ENCODE results near the gene HLA-DQB1. TPM values are rescaled to one million over a fixed set of nuclear protein-coding genes. Genes with fewer than 3 reads are reported as not detected.

The HLA-DQB1 gene
- total RNA-seq, 1 donor from 2014 or later = 1.1 TPM

DNA sequence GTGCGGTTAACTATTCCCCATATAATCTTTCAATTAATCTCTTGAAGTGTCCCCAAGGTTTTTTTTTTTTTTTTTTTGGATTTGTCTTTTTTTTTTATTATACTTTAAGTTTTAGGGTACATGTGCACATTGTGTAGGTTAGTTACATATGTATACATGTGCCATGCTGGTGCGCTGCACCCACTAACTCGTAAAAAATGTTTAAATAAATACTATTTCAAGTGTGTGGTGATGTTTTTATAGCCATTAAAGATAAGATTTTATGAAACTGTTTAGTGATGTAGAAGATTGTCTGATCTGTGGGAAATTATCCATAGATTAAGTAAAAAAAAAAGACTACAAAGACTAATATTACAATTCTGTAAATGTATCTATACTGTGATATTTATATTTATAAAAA is 41.9 kb downstream of the HLA-DQB1 start:
- no peak for ATAC-seq

DNA sequence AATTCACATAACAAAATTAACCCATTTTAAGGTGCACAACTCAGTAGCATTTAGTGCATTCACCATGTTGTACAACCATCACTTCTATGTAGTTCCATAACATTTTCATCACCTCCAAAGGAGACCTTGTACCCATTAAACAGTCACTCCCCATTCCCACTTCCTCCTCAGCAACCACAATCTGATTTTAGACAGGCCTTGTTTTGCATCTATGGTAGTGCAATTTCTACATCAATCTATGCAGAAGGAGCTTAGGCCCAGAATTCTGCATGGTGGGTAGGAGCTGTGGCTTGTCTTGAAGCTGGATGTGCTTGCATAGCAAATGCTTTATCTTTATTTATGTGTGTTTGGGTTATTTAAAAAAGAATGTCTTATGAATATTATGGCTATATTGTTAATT is 42.8 kb downstream of the HLA-DQB1 start:
- ATAC-seq = no peak

DNA sequence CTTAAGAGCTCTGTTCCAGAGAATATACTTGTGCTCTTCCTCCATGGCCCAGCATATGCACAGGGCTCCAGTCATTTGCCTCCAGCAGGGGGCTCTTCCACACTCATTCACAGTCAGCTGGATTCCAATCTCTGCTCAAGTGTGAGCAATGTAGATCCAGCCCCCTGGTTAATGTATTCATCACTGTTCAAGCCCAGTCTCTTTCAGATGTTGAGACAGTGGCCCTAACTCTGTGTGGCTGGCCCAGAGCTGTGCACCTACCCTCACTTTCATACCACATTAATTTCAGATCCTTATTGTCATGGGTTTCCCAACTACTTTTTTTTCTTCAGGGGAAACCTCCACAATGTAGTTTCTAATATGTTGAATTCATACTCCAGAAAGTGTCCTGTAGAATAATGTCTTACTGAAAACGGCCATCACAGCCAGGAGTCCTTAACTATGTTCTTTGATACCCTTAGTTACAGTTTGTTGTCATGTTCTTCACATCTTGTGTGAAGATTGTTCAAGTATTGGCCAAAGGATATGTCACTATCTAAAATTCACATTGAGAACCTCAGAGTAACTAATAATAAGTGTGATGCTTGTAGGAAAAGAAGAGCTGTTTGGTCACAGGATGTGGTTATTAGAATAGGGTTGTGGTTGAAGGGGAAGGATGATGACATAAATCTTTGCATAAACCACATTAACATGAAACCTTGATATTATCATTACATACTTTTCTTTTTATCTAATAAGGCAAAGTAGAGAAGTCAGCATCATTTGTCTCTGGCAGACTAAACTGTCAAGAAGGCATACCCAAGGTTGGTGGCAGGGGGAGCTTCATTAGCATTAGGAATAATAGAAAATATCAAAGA is 43.7 kb downstream of the HLA-DQB1 start:
- ATAC-seq = peak; percentile 77

DNA sequence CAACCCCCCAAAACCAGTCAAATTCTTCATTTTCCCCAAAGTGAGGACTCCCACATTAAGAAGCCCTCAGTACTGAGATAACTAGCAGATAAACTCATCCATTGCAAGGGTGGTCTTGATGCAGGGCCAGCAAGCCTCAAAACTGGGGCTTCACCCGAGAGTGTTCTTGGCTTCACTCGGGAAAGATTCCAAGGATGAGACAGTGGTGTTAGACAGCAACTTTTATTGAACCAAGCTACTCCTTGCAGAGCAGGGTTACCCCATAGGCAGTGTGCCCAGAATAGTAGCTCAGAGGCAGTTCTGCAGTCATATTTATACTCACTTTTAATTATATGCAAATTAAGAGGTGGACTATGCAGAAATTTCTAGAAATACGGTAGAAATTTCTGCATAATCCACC is 45.1 kb downstream of the HLA-DQB1 start:
- ATAC-seq = no peak

DNA sequence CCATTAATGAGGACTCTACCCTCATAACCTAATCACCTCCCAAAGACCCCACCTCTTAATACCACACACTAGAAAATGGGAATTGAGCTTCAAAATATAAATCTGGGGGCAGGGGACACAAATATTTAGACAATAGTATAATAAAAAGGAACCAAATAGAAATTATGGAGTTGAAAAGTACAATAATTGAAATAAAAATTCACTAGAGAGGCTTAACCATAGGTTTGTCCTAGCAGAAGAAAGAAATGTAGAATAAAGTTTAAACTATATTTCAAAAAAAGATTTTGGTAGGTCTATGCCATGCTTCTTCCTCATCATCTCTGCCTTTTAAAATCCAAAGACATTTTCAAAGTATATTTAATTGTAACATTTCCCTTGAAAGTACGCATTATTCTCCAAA is 48.7 kb downstream of the HLA-DQB1 start:
- ATAC-seq = no peak

DNA sequence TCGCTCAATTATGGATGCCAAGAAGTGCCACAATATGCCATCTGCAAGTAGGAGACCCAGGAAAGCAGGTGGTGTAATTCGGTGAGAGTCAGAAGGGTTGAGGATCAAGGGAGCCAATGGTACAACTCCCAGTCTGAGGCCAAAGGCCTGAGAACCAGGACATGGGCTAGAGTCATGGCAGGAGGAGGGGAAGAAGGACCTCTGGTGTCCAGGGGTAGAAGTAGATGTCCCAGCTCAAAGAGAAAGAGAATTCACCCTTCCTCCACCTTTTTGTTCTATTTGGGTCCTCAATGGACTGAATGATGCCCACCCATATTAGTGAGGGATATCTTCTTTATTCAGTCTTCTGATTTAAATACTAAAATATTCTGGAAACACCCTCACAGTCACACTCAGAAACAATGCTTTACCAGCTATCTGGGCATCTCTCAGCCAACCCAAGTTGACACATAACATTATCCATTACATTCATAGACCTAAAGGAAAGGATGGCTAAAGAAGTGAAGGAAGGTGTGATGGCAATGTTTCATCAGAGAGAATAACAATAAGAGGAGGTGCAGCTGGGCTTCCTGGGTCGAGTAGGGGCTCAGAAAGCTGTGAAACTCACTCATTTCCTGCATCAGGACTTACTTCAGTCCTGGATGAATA is 50.4 kb downstream of the HLA-DQB1 start:
- ATAC-seq = no peak

DNA sequence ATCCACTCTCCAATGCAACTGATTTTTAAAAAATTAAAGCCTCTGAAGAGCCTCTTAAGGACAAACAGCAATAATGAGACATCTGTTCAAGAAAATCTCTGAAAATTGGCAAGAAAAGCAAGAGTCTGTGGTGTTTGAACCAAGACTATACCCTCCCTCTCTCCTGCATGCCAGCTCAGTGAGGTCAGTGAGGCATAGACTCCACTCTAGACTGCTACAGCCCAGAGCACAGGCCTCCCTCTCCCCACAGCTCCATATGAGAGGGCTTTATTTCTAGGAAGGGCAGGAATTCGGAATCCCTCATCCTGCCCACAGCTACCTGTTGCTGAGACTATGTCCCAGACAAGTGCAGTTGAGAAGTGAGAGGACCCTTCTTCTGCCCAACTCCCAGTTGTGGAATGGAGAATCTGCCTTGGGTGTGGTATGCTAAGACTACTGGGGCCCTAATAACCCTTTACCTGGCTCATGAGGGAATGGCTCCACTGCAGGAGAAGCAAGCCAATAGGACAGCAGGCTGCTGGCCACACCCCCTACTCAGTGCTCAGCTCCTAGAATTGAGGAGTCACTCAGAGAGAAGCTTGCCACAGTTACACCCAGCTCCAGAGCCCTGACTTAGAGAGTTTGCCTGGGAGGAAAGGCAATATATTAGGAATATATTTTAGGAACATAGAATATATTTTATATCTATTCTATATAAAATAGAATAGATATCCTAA is 51.9 kb downstream of the HLA-DQB1 start:
- no peak for ATAC-seq

DNA sequence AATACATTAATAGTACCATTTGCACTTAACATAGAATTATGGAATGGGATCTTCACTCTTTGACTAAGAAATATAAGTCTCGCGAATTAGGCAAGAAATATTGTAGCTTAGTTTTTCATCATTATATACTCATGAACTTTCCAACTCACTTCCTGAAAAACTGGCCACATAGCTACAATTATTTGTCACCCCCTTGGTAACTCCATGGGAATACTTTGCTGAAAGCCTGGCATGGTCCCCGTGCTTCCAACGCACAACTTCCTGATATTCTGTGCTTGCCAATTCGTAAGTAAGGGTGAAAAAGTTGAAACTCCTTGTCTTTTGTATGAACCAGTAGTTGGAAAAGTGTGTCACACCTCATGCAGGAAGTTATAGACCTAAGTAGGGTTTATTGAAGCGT is 53.0 kb downstream of the HLA-DQB1 start:
- no peak for ATAC-seq

DNA sequence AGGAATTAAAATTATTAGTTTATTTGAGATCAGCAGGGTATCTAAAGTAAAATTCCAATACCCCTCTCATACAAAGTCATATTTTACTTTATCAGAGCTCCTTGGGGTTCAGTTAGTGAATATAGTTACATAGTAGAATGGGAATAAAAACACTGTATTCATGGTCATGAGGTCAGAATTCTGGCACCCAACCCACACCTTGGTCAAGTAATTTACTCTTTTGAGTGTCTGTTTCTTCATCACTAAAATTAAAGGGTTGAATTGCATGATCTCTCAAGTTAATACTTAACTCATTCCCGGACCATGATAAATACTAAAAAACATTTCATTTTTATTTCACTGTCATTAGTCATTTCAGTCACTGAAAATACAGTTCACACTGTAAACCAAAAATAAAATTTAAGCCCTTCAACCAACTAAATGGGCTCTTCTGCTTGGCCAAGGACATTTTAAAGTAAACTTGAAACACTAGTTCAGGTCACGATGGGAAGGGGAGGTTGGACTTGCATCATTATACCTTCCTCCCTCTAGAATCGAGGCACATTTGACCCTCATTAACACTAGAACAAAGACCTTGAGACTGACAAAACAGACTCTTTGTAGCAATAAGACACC is 55.7 kb downstream of the HLA-DQB1 start:
- ATAC-seq = no peak

DNA sequence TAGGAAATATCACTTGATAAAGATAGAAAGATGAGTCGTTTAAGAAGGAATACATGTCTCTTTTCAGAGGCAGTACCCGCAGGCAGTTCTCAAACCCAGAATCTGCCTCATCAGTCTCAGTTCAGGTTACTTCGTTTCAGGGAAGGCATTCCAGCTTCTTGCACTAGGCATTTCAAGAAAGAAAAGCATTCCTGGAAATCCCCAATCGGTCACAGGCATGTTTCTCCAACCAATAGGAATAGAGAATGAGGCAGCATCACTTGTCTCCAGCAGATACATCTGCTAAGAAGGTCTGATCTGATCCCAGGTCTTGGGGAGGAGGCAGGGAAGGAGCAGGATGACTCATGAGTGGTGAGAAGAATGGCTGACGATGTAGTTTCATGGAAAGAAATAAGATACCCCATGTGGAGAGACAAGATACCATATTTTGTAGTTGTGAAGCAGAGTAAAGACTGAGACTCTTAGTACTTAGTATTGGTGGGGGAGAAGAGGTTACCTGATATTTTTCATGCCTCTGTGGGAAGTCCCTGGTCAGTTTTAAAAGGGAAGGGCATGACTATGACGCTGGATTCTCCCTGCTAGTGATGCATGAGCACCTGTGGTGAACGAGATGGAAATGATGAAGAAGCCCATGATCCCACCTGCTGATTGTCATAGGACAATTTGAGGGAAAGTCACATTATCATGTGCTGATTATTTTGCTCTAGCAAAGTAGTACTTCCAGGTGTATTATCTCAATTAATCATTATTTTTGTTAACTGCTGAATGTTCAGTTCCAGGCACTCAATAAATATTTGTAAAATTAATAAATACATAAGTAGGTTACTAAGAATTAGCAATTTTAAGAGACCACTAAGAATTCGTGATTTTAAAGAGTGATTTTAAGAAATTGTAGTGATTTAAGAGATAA is 56.5 kb downstream of the HLA-DQB1 start:
- peak; percentile 100 for ATAC-seq

Other genes with a start within 250 kb of the HLA-DQB1 start
- 38.7 TPM for gene HLA-DRA, start 226.8 kb downstream of the HLA-DQB1 start, total RNA-seq
- not detected for gene HLA-DRB5, start 136.4 kb downstream of the HLA-DQB1 start, total RNA-seq
- gene HLA-DRB1, start 76.8 kb downstream of the HLA-DQB1 start, total RNA-seq = 17.3 TPM
- 3.9 TPM for gene HLA-DQA1, start 29.3 kb downstream of the HLA-DQB1 start, total RNA-seq
- gene HLA-DQA2, start 74.7 kb upstream of the HLA-DQB1 start, total RNA-seq = 0.80 TPM
- 0.64 TPM for gene HLA-DQB2, start 96.9 kb upstream of the HLA-DQB1 start, total RNA-seq
- gene HLA-DOB, start 150.3 kb upstream of the HLA-DQB1 start, total RNA-seq = 0.52 TPM
- 23.1 TPM for gene TAP2, start 172.1 kb upstream of the HLA-DQB1 start, total RNA-seq
- gene PSMB8, start 177.4 kb upstream of the HLA-DQB1 start, total RNA-seq = 33.0 TPM
- 26.0 TPM for gene TAP1, start 187.0 kb upstream of the HLA-DQB1 start, total RNA-seq
- gene PSMB9, start 187.5 kb upstream of the HLA-DQB1 start, total RNA-seq = 11.7 TPM